GM23338 (cell line): ENCODE results near the gene TPRKB.

Experiments used
- CREB1 ChIP-seq: fragments of 250-450 bp; sonication (Bioruptor Pico); IDR thresholded peaks from 2 replicates; pipeline ENCODE4 v1.5.0; 2020; ENCODE audit warnings: low read depth, mild to moderate bottlenecking, moderate library complexity
- EZH2 ChIP-seq: fragments of 200-600 bp; sonication (generic); IDR thresholded peaks from one replicate; pipeline ENCODE4 v1.8.0; 2017; ENCODE audit warnings: antibody characterized with exemption, mild to moderate bottlenecking, low read depth; ENCODE audit not compliant: unreplicated experiment
- EZH2phosphoT487 ChIP-seq: fragments of 200-600 bp; sonication (generic); IDR thresholded peaks from one replicate; pipeline ENCODE4 v1.8.1; 2018; ENCODE audit warnings: antibody characterized with exemption; ENCODE audit not compliant: unreplicated experiment
- JUNB ChIP-seq: IDR thresholded peaks from one replicate; pipeline ENCODE4 v1.6.1; 2016; ENCODE audit warnings: antibody characterized with exemption; ENCODE audit not compliant: unreplicated experiment
- POLR2AphosphoS5 ChIP-seq: IDR thresholded peaks from 2 replicates; pipeline ENCODE4 v1.6.1; 2016; ENCODE audit warnings: antibody characterized with exemption, low read depth
- STAT1 ChIP-seq: IDR thresholded peaks from one replicate; pipeline ENCODE4 v1.6.1; 2016; ENCODE audit warnings: antibody characterized with exemption; ENCODE audit not compliant: unreplicated experiment
- ZNF114 ChIP-seq: fragments of 250-450 bp; sonication (Bioruptor Pico); IDR thresholded peaks from 2 replicates; pipeline ENCODE4 v1.5.0; 2020; ENCODE audit warnings: mild to moderate bottlenecking, moderate library complexity
- TF ChIP-seq, protein P1 (sequence below), 2 experiments: fragments of 200-600 bp in 1 of 2; sonication (generic) in 1 of 2; conservative IDR thresholded peaks; 2 replicates each; pipeline versions ENCODE4 v1.5.1 to v1.6.1; 2016 to 2017; ENCODE audit warnings: antibody characterized with exemption in 2 of 2, low read depth in 2 of 2, mild to moderate bottlenecking in 2 of 2, moderate library complexity in 1 of 2
- TF ChIP-seq, protein P2 (sequence below): IDR thresholded peaks from one replicate; pipeline ENCODE4 v1.6.1; 2018; ENCODE audit warnings: antibody characterized with exemption; ENCODE audit not compliant: unreplicated experiment
- TF ChIP-seq, protein P3 (sequence below): IDR thresholded peaks from 2 replicates; pipeline ENCODE4 v1.6.1; 2016; ENCODE audit warnings: antibody characterized with exemption

GRCh38 chr2:73697606-73698005 is 39.5 kb downstream of the TPRKB start:
- TF ChIP-seq, protein P1, sequence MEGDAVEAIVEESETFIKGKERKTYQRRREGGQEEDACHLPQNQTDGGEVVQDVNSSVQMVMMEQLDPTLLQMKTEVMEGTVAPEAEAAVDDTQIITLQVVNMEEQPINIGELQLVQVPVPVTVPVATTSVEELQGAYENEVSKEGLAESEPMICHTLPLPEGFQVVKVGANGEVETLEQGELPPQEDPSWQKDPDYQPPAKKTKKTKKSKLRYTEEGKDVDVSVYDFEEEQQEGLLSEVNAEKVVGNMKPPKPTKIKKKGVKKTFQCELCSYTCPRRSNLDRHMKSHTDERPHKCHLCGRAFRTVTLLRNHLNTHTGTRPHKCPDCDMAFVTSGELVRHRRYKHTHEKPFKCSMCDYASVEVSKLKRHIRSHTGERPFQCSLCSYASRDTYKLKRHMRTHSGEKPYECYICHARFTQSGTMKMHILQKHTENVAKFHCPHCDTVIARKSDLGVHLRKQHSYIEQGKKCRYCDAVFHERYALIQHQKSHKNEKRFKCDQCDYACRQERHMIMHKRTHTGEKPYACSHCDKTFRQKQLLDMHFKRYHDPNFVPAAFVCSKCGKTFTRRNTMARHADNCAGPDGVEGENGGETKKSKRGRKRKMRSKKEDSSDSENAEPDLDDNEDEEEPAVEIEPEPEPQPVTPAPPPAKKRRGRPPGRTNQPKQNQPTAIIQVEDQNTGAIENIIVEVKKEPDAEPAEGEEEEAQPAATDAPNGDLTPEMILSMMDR (conservative IDR thresholded peaks at IDR 0.05; ENCODE audit: low read depth in 2 of 2), result no peak
- no peak for TF ChIP-seq POLR2AphosphoS5
- no peak for TF ChIP-seq CREB1
- TF ChIP-seq, protein P2, sequence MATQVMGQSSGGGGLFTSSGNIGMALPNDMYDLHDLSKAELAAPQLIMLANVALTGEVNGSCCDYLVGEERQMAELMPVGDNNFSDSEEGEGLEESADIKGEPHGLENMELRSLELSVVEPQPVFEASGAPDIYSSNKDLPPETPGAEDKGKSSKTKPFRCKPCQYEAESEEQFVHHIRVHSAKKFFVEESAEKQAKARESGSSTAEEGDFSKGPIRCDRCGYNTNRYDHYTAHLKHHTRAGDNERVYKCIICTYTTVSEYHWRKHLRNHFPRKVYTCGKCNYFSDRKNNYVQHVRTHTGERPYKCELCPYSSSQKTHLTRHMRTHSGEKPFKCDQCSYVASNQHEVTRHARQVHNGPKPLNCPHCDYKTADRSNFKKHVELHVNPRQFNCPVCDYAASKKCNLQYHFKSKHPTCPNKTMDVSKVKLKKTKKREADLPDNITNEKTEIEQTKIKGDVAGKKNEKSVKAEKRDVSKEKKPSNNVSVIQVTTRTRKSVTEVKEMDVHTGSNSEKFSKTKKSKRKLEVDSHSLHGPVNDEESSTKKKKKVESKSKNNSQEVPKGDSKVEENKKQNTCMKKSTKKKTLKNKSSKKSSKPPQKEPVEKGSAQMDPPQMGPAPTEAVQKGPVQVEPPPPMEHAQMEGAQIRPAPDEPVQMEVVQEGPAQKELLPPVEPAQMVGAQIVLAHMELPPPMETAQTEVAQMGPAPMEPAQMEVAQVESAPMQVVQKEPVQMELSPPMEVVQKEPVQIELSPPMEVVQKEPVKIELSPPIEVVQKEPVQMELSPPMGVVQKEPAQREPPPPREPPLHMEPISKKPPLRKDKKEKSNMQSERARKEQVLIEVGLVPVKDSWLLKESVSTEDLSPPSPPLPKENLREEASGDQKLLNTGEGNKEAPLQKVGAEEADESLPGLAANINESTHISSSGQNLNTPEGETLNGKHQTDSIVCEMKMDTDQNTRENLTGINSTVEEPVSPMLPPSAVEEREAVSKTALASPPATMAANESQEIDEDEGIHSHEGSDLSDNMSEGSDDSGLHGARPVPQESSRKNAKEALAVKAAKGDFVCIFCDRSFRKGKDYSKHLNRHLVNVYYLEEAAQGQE, result no peak
- no peak for TF ChIP-seq JUNB
- TF ChIP-seq EZH2, result no peak
- no peak for TF ChIP-seq EZH2phosphoT487
- TF ChIP-seq, protein P3, sequence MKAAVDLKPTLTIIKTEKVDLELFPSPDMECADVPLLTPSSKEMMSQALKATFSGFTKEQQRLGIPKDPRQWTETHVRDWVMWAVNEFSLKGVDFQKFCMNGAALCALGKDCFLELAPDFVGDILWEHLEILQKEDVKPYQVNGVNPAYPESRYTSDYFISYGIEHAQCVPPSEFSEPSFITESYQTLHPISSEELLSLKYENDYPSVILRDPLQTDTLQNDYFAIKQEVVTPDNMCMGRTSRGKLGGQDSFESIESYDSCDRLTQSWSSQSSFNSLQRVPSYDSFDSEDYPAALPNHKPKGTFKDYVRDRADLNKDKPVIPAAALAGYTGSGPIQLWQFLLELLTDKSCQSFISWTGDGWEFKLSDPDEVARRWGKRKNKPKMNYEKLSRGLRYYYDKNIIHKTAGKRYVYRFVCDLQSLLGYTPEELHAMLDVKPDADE, result no peak
- no peak for TF ChIP-seq STAT1
- no peak for TF ChIP-seq ZNF114 (CRISPR knock-in tag)
